HG02642 (cell line): ENCODE results near the gene ACTA2.

Experiments used
- ATAC-seq: cut with Tn5 transposase; IDR thresholded peaks from one replicate; pipeline ENCODE4 v1.9.1; 2021; ENCODE audit warnings: mild to moderate bottlenecking; ENCODE audit not compliant: unreplicated experiment, poor library complexity

The ACTA2 gene

DNA sequence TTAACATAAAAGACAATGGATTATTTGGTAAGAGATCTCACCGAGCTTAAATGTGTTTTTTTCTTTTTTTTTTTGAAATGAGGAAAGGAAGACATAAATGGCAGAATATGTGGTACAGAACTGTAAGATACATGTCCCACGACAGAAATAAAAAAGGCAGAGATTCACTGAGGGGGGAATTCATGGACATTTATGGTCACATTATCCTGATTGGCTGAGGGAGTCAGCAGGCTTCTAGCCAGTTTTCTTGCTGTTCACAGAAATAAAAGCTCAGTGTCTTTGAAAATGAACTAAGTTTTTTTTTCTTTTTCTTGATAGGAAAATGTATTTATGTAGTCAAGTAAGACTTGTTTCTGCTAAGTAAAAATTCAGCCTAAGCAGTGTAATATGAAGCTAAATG is 29.8 kb upstream of the ACTA2 start:
- no peak for ATAC-seq

DNA sequence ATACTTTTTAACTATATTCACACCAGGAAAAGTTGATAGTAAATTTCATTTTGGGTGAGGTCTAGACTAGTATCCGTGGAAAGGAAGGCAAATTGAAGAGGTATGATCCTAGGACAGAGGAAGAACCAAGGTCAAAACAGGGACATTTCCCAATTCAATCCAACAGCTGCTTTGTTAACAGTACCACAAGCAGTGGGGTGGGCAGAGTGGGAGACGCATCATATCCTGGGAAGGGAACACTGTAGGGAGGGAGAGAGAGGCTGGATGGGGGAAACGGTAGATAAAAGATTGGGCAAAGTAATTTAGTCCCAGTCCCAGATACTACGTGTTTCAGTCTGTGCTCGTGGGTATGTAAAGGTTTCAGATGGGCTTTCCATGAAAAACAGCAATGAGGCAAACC is 28.9 kb upstream of the ACTA2 start:
- no peak for ATAC-seq

- ATAC-seq, result no peak
Measured at GRCh38 chr10:88980800-88981199, 28.2 kb upstream of the ACTA2 start.

- no peak for ATAC-seq
Measured at GRCh38 chr10:88980247-88980646, 27.7 kb upstream of the ACTA2 start.

- no peak for ATAC-seq
Measured at GRCh38 chr10:88979603-88980002, 27.0 kb upstream of the ACTA2 start.

DNA sequence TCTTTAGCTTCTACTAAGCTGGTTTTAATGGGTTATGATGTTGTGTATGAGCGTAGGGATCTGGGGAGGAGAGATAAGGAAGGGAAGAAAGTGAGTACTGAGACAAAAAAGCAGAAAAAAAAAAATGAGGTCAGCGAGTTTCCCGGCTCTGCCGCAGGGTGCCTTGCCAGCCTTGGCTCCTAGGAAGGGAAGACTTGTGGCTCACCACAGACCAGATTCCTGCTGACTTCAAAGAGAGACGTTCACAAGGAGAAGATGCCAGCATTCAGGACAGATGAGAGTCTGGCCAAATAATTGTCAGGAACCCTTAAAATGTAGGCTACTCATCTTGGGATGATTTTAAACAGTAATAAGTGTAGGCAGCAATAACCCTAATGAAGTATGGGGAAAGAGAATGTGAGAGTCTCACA is 26.6 kb upstream of the ACTA2 start:
- ATAC-seq, result no peak

- ATAC-seq, result no peak
Measured at GRCh38 chr10:88978463-88978862, 25.9 kb upstream of the ACTA2 start.

GRCh38 chr10:88975377-88975720 is 22.8 kb upstream of the ACTA2 start:
- ATAC-seq, result no peak

DNA sequence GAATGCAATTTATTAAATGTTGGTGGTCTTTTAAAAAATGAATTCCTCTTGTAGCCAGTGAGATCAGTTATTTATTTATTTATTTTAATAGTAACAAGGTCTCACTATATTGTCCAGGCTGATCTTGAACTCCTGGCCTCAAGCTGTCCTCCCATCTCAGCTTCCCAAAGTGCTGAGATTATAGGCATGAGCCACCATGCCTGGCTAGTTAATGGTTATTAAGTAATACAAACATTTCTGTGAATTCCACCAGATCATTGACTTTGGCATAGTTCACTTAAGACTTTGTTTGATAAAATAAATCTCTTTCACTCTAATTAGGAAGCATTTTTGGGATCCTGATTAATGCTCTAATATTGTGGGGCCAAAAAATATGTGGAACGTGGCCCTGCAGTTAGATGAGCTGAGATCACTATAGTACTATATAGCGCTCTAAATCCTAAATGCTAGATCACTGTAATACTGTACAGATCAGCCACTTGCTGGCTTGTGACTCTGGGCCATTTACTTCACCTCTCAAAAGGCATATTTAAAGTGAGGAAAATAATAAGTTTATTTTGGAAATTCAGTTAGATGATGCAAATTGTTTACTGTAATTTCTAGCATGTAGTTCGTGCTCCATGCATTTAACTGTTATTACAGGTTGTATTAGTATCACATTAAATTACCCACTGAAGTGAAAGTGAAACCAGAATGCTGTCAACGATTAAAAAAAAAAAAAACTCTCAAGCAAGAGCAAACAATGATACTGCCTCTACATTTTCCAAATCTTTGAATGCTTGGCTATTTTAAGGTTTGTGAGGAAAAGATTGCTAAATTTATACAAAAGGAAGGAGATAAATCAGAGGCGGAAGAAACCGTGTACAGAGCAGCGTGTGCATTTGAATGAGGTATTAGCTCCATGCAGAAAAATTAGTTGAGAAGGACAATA is 22.1 kb upstream of the ACTA2 start:
- ATAC-seq, result no peak

GRCh38 chr10:88974012-88974411 is 21.4 kb upstream of the ACTA2 start:
- no peak for ATAC-seq

GRCh38 chr10:88971221-88972061 is 18.9 kb upstream of the ACTA2 start:
- ATAC-seq, result no peak

- no peak for ATAC-seq
Measured at GRCh38 chr10:88968391-88968790, 15.8 kb upstream of the ACTA2 start.

GRCh38 chr10:88966797-88967196 is 14.2 kb upstream of the ACTA2 start:
- ATAC-seq, result no peak

- no peak for ATAC-seq
Measured at GRCh38 chr10:88964869-88965415, 12.4 kb upstream of the ACTA2 start.

DNA sequence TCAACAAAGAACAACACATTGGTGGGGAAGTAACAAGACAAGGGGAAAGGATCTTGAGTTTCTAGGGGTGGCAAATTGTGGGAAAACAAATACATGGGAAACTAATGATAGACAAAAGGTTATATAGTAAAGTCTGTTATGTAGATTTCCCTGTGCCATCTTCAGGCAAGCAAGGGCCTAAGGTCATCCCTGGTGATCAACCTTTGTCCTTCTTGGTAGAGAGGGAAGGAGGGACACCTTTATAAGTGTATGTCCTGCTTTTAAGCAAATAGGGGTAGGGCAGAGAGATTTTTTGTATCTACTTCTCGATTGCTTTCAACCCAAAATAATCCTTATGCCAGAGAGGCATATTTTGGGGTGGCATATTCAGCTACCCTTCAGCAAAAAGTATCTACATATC is 11.8 kb upstream of the ACTA2 start:
- no peak for ATAC-seq

GRCh38 chr10:88963318-88963717 is 10.7 kb upstream of the ACTA2 start:
- ATAC-seq, result no peak

DNA sequence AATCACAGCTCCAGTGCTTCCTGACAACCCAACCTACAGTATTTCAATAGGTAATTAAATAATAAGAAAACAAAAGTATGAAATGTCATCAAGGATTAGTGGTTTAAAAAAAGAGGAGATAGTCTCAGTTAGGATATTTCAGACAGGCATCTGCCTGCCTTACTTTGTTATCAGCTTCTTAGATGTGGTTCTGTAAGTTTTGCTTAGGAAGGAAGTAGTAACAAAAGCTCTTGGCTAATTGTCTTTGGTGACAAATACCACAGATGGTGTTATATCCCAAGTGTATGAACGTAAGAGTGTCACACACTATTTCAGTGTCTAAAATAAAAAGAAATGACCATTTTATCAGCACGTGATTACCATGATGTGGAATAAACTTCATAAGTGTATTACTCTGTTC is 9.8 kb upstream of the ACTA2 start:
- ATAC-seq, result no peak

GRCh38 chr10:88961266-88961665 is 8.7 kb upstream of the ACTA2 start:
- no peak for ATAC-seq

- no peak for ATAC-seq
Measured at GRCh38 chr10:88960802-88961201, 8.2 kb upstream of the ACTA2 start.

DNA sequence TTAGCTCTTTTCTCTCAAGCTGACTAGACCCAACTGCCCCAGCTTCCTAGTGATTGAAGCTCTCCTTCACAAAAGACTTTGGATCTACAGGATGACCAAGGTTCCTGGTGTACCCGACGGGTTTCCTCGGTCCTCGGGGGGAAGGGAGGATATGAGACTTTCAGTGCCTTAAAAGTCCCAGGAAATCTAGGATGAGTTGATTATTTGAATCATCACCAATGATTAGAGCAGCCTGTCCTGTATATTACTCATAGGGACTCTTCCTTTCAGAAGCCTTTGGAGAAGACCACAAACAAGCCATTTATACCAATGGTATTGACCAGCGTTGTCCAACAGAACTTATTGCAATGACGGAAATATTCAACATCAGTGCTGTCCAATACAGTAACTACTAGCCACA is 6.1 kb upstream of the ACTA2 start:
- ATAC-seq, result no peak

- ATAC-seq, result no peak
Measured at GRCh38 chr10:88957381-88957780, 4.8 kb upstream of the ACTA2 start.
